Esophagus (tissue), 2 donors: ENCODE measurements around the gene CNOT9. TPM values are rescaled to one million over a fixed set of nuclear protein-coding genes. Genes with fewer than 3 reads are reported as not detected.

Experiments
- H3K27ac ChIP-seq, 2 donors: one replicate each; pipeline ENCODE4 v1.5.1; 2013; ENCODE audit warnings: low read depth in 2 of 2, mild to moderate bottlenecking in 2 of 2, inconsistent platforms in 1 of 2, low read length in 1 of 2, moderate library complexity in 1 of 2
- H3K27me3 ChIP-seq, 2 donors: one replicate each; pipeline ENCODE4 v1.6.1; 2013; ENCODE audit warnings: low read length in 2 of 2, control low read depth in 1 of 2, mild to moderate bottlenecking in 1 of 2; ENCODE audit not compliant: insufficient read depth in 2 of 2, control insufficient read depth in 1 of 2
- H3K36me3 ChIP-seq, 2 donors: one replicate each; pipeline ENCODE4 v1.6.1; 2013; ENCODE audit warnings: low read length in 1 of 2; ENCODE audit not compliant: control insufficient read depth in 2 of 2, insufficient read depth in 2 of 2
- H3K4me1 ChIP-seq, 2 donors: one replicate each; pipeline ENCODE4 v1.6.1; 2013; ENCODE audit warnings: low read length in 1 of 2; ENCODE audit not compliant: control insufficient read depth in 2 of 2, insufficient read depth in 2 of 2
- H3K4me3 ChIP-seq, 2 donors: one replicate each; pipeline ENCODE4 v1.5.1; 2013; ENCODE audit warnings: low read length in 2 of 2, mild to moderate bottlenecking in 2 of 2, low read depth in 1 of 2, moderate library complexity in 1 of 2
- H3K9me3 ChIP-seq, 2 donors: one replicate each; pipeline ENCODE4 v1.6.1; 2013; ENCODE audit warnings: mild to moderate bottlenecking in 2 of 2, low read depth in 1 of 2, low read length in 1 of 2, moderate library complexity in 1 of 2; ENCODE audit not compliant: control insufficient read depth in 2 of 2, insufficient read depth in 1 of 2
- WGBS, 2 donors: extraction: QIAGEN DNeasy Blood & Tissue Kit; methylation state at CpG; one replicate each; pipeline ENCODE4 v1.1.7; 2013; 5-methylcytosine and 5-hydroxymethylcytosine counted together
- polyA plus RNA-seq, 2 donors: library from polyadenylated mRNA; stranded (reverse); fragments of 200-250 nt; gene quantifications; one replicate each; pipeline ENCODE4 v1.2.3, GENCODE V29; 2013
- donor health status: healthy with polysubstance abuse.
- donor health status: Bipolar disorder and iron deficiency.

The CNOT9 gene
- polyA plus RNA-seq, 2 donors = 14.5 to 17.6 TPM

DNA sequence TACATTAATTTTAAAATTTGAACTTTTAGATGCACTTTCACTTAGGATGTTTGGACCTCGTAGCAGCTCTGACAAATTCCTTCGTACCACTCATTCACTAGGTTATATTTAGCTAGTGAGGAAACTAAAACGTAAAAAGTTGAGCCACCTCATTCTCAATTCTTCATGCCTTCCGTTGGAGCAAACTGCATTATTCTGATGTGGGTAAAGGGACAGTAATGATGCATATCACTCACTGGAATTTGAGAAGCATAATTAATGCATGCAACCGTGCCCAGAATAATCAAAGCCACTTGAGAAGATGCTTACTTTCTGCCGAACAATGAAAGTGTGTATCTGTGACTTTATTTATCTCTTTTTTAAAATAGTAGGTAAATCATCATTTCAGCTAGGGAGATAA, 2.2 kb downstream of the CNOT9 start:
- WGBS, 2 donors = 15 to 22% methylated on average over 6 of the region's 6 CpGs
- Histone ChIP-seq H3K4me3 (no peak overlapping the region), H3K9me3 (no peaks in the 10 kb centered on the region)

DNA sequence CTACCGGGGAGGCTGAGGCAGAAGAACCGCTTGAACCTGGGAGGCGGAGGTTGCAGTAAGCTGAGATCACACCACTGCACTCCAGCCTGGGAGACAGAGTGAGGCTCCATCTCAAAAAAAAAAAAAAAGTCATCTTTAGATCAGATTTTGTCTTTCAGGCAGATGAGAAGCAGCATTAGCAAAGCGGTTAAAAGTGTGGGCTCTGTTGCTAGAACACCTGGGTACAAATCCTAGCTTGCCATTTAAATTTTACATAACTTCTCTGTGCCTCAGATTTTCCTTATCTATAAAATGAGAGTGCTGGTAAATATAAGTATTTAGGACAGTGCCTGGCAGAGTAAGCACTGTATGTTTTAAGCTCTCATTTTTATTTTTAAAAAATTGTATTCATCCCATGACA, 8.2 kb downstream of the CNOT9 start:
- H3K27me3 ChIP-seq = no peaks in the 10 kb centered on the region
- no peak overlapping the region for H3K27ac ChIP-seq
- H3K4me1 ChIP-seq = no peaks in the 10 kb centered on the region
- WGBS, 2 donors = 97 to 98% methylated on average over 4 of the region's 4 CpGs
- H3K36me3 ChIP-seq = no peaks in the 10 kb centered on the region
- H3K4me3 ChIP-seq = no peak overlapping the region
- H3K9me3 ChIP-seq = no peaks in the 10 kb centered on the region

More for the DNA sequence above, 2.2 kb downstream of the CNOT9 start:
- Histone ChIP-seq H3K27ac (no peak overlapping the region), H3K27me3 (no peaks in the 10 kb centered on the region), H3K36me3 (no peaks in the 10 kb centered on the region), H3K4me1 (peaks cover 0 to 3% of the 10 kb centered on the region in 2 donors)

DNA sequence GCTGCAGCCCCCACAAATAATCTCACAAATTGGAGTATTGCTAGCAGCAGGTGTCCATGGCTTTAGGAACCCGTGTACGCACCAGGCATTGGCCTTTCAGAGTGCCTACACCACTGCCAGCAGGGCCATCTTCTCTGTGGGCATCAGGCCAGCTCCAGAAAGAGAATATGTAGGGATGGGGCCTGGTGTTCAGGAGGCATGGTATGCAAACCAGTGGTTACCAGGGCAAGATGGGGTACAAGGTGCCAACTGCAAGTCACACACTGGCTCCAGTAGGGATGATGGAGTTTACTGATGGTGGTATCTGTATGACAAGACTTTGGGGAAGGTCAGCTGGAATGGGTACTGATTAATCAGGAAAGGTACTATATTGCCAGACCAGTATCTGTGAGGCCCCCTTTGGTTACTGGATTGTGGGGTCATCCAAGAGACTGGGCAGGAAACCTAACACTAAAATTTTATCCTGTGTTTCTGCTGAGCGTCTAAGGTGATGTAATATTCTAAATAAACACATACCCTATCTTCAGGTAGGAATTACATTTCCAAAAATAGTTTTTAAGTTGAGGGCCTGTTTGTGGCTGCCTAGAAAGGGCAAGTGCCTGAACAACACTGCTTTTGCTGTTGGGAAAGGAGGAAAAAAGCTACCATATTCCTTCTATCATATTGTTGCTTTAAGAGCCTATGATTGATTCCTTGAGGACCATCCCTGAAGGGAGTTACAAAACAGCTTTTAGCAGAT, 9.0 kb downstream of the CNOT9 start:
- 92 to 93% methylated on average over 3 of the region's 3 CpGs for WGBS, 2 donors
- Histone ChIP-seq H3K36me3 (no peaks in the 10 kb centered on the region), H3K27me3 (no peaks in the 10 kb centered on the region), H3K9me3 (no peaks in the 10 kb centered on the region), H3K4me3 (no peak overlapping the region), H3K27ac (no peak overlapping the region), H3K4me1 (no peaks in the 10 kb centered on the region)

DNA sequence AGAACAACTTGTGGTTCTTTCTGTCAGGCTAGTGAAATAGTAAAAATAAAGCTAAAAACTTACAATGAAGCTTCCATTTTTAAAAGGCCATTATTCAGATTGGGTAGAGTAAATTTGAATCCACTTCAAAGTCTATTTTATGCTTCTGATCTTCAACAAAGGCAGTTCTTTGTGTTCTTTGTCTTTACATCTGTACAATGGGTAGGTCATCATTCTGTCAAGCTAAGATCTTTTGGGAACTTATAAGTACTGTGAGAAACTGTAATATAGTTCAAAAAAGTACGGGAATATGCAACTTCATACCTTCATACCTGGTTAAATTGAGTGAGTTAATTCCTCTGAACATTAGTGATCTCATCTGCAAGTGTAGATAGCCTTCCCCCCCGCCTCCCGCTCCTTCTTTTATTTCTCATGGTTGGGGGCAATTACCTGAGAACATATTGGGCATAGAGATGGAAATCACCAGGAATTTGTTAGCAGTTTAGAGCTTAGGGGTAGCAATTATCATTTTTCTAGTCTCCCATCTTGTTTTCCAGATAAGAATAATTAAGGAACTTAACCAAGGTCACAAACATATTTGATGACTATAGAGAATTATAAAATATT, 9.7 kb downstream of the CNOT9 start:
- Histone ChIP-seq H3K27ac (no peak overlapping the region), H3K36me3 (peaks cover 0 to 3% of the 10 kb centered on the region in 2 donors), H3K4me1 (no peaks in the 10 kb centered on the region), H3K27me3 (no peaks in the 10 kb centered on the region), H3K9me3 (no peaks in the 10 kb centered on the region), H3K4me3 (no peak overlapping the region)
- 90 to 96% methylated on average over 3 of the region's 3 CpGs for WGBS, 2 donors

DNA sequence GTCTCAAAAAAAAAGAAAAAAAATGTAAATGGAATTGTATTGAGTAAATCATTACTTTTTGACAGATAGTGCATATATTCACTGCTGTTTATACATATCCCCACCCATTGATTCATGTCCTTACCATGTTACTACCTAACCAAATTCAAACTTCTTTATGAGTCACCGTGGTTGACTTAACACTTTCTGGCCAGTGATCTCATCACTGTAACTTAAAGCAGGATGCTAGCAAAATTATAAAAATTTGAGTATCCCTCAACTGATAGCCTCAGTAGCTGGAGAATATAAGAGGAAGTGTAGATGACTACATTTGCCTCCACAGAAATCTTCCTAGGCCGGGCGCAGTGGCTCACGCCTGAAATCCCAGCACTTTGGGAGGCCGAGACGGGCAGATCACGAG, 13.4 kb downstream of the CNOT9 start:
- H3K27me3 ChIP-seq = no peaks in the 10 kb centered on the region
- peaks cover 3 to 7% of the 10 kb centered on the region in 2 donors for H3K36me3 ChIP-seq
- 86 to 91% methylated on average over 7 of the region's 7 CpGs for WGBS, 2 donors

DNA sequence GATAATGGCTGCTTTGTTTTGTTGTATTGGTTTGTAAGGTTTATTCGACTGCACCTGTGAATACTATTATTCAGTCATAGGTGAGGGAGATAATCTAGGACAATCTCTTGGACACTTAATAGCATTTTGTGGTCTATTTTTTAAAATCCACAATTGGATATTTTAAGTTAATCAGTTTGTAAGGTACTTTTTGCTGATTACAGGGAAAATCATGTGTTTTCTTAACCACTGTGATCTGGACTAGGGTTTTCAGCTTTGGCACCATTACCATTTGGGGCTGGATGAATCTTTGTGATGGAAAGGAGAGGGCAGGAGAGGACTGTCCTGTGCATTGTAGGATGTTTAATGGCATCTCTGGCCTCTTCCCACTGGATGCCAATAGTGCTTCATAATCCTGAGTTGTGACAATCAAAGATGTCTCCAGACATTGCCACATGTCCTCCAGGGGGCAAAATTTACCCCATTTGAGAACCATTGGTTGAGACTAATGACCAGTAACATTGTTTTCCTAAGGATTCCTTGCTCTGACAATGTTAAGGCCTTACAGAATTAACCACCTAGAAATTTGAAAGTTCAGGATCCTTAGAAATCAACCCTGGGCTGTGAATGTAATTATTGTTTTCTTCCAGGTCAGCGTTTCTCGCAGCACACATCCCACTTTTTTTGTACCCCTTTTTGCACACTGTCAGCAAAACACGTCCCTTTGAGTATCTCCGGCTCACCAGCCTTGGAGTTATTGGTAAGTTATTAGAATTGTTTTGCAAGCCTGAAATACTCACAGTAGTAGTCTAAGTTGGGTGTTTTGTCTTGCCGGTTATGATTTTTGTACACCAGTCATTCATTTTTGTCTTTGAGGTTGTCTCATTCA, 15.6 kb downstream of the CNOT9 start:
- Histone ChIP-seq H3K9me3 (no peaks in the 10 kb centered on the region), H3K27ac (no peak overlapping the region), H3K36me3 (peaks cover 3 to 8% of the 10 kb centered on the region in 2 donors), H3K4me3 (no peak overlapping the region), H3K4me1 (no peaks in the 10 kb centered on the region), H3K27me3 (no peaks in the 10 kb centered on the region)
- 94 to 97% methylated on average over 6 of the region's 6 CpGs for WGBS, 2 donors

More for the DNA sequence above, 13.4 kb downstream of the CNOT9 start:
- no peaks in the 10 kb centered on the region for H3K4me1 ChIP-seq
- H3K27ac ChIP-seq = no peak overlapping the region
- no peak overlapping the region for H3K4me3 ChIP-seq
- no peaks in the 10 kb centered on the region for H3K9me3 ChIP-seq

DNA sequence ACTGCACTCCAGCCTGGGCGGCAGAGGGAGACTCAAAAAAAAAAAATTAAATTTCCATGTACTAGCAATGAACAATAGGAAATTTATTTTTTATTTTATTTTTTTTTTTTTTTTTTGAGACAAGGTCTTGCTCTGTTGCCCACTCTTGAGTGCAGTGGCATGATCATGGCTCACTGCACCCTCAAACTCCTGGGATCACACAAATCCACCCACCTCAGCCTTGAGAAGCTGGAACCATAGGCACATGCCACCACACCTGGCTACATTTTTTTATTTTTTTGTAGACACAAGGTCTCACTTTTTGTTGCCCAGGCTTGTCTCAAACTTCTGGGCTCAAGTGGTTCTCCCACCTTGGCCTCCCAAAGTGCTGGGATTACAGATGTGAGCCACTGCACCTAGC, 16.9 kb downstream of the CNOT9 start:
- Histone ChIP-seq H3K36me3 (peaks cover 3 to 13% of the 10 kb centered on the region in 2 donors), H3K9me3 (no peaks in the 10 kb centered on the region)
- WGBS, 2 donors = 94 to 100% methylated on average over 1 of the region's 1 CpG

DNA sequence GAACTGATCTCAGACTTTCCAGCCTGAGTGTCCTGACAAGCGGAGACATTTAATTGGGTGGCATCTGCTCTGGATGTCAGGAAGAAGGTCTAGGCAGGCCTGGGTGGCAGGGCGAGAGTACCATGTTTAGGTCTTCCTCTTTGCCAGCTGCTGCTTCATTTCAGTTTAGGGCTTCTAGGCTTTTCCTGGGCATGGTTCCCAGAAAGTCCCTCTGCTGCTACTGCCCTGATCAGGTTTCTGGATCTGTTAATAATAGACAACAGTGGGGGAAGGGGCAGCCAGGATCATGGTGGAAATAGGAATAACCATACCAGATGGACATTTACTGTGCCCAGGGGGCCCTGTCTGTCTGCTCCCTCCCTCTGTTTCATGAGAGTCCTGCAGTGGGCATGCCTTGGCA, 36.8 kb downstream of the CNOT9 start:
- H3K36me3 ChIP-seq = no peaks in the 10 kb centered on the region
- H3K4me1 ChIP-seq = no peaks in the 10 kb centered on the region
- H3K27me3 ChIP-seq = no peaks in the 10 kb centered on the region
- WGBS, 2 donors = 60 to 77% methylated on average over 2 of the region's 2 CpGs
- H3K4me3 ChIP-seq = no peak overlapping the region
- no peak overlapping the region for H3K27ac ChIP-seq
- peaks cover 0 to 4% of the 10 kb centered on the region in 2 donors for H3K9me3 ChIP-seq

More for the DNA sequence above, 16.9 kb downstream of the CNOT9 start:
- Histone ChIP-seq H3K4me1 (no peaks in the 10 kb centered on the region), H3K27ac (no peak overlapping the region), H3K27me3 (no peaks in the 10 kb centered on the region), H3K4me3 (no peak overlapping the region)

DNA sequence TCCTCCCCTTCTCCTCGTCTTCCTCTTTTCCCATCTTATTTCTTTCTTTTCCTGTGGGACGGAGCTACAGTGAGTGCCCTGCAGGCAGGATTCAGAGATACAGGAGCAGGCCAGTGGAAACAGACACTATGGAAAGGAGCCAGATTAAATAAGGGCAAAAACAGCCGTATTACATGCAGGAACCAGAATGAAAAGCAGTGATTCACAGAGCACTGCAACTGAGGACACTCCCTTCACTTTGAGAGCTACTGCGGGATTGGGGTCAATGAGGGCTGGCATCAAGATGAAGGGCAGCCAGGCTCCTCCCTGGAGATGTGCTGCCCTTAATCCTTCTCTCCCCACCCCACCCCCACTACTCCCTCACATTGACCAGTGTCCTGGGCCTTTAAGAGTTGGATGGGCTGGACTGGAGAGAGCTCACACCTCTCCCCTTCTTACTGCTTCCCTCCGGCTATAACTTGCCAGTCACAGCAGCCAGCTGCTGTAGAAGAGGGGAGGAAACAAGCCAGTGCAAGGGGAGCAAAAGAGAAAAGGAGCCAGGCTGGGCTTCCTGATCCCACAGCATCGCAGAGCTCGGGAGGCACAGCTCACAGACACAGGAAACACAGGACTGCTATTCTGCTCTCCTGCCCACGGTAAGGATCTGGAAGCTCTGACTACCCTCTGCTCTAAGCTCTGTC, 38.9 kb downstream of the CNOT9 start, which contains the start of gene PLCD4:
Gene PLCD4, plus strand, starts transcription at position 464 of the 680 bp plus-strand sequence. CDS start 7,841 bp downstream, outside the sequence.
- Histone ChIP-seq H3K9me3 (peaks cover 0 to 4% of the 10 kb centered on the region in 2 donors), H3K4me1 (no peaks in the 10 kb centered on the region), H3K4me3 (peak within 1 kb of the TSS; percentile 4 to 38), H3K27ac (peak within 1 kb of the TSS; percentile 39 to 66), H3K27me3 (no peaks in the 10 kb centered on the region), H3K36me3 (no peaks in the 10 kb centered on the region)
- 9 to 13% methylated on average over 8 of the region's 8 CpGs for WGBS, 2 donors
